Measurements from ENCODE around the gene RBM38. TPM values are rescaled to one million over a fixed set of nuclear protein-coding genes. Genes with fewer than 3 reads are reported as not detected.

Gene RBM38
- total and polyA plus RNA-seq, 2 of the 13 experiments (the other 11 are each of a cell fraction or from before 2014, with no cell fraction given), result 24.2 to 34.2 TPM

DNA sequence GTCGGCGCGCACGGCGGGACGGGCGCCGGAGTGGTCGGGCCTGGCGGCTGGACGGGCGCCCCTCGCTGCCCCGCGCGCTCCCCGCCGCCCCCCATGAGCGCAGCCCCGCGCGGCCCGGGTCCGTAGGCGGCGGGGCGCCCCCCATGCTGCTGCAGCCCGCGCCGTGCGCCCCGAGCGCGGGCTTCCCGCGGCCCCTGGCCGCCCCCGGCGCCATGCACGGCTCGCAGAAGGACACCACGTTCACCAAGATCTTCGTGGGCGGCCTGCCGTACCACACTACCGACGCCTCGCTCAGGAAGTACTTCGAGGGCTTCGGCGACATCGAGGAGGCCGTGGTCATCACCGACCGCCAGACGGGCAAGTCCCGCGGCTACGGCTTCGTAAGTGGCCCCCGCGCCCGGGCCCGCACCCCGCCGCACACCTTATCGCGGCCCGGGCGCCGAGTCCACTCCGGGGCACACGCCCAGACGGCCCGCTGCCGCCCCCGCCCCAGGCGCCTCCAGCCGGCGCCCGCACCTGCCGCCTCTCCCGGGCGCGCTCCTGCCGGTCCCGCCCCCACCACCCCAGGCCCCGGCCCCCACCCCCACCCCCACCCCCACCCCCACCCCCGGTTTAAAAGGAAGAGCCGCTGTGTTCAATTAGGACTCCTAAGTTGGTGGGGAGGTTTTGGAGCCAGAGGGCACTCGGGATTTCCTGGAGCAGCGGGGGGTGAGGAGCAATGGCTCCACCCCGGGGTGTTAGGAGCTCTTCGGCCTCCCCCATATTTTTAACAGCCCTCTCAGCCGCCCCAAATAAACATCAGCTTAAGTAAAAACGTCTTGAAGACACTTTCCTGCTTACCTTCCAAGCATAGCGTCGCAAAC is 474 bp downstream of the RBM38 start:
- no peaks in the 10 kb centered on the region for H3K9me3 ChIP-seq (ENCODE audit: low read length)
- peaks cover 12% of the 10 kb centered on the region for H3K79me2 ChIP-seq (ENCODE audit: insufficient read depth, low read length)
- POLR2A ChIA-PET, result interaction anchor here (0.7 to 1.6 kb wide), 8 partner anchors 12 to 195 kb away, joined by 3 to 9 read pairs (median 3); partner anchors contain the start of gene PCK1
- no peak for DNase-seq (ENCODE audit: low spot score)
- CTCF ChIA-PET (ENCODE audit: low intra/inter-chr PET ratio, low total read pairs), result no interaction called here
- peak overlapping the region; percentile 58 for H3K27ac ChIP-seq (ENCODE audit: extremely low read length, insufficient read depth, low read length)
- H3K4me2 ChIP-seq (ENCODE audit: low read depth, low read length), result peak overlapping the region; percentile 95
- H3K4me1 ChIP-seq (ENCODE audit: insufficient read depth, low read length), result peaks cover 37% of the 10 kb centered on the region
- ATAC-seq, result no peak
- WGBS (ENCODE audit: low lambda C conversion rate), result 13% methylated on average over 18 of the region's 98 CpGs
- no peak for FAIRE-seq
- peak overlapping the region; percentile 81 for H3K9ac ChIP-seq (ENCODE audit: insufficient read depth, low read depth, low read length)
- H4K20me1 ChIP-seq (ENCODE audit: insufficient read depth, low read length), result no peaks in the 10 kb centered on the region; the same call in 1 of the 2 replicates
- intact Hi-C loops (cut with micrococcal nuclease; ENCODE audit: unreplicated experiment) (loop anchor here (2.0 kb wide), 2 partner anchors 39 to 41 kb away; partner anchors contain the start of gene RAE1), in situ Hi-C loops (cut with HindIII; ENCODE audit: extremely low pct_ligation_motif_present, low pct_unique_long_range_greater_than_20kb) (loop anchor here (25.0 kb wide), 1 partner anchor 821 kb away; no protein-coding TSS in a partner anchor)
- H3K27me3 ChIP-seq (ENCODE audit: control insufficient read depth in 1 of 2, insufficient read depth in 2 of 2, low read length in 2 of 2), result no peaks in the 10 kb centered on the region
- H3K4me3 ChIP-seq (replicated peaks in 1 of 3; ENCODE audit: insufficient read depth in 1 of 3, low read depth in 2 of 3, low read length in 3 of 3), result peak overlapping the region; percentile 76 to 97 (median 96)
- H2AFZ ChIP-seq (ENCODE audit: low read length), result no peak overlapping the region
- BruUV-seq (replicated peaks), result no TSS peak
- H3K36me3 ChIP-seq (replicated peaks in 1 of 2; ENCODE audit: control insufficient read depth in 1 of 2, insufficient read depth in 2 of 2, low read length in 2 of 2), result peaks cover 1 to 30% of the 10 kb centered on the region in 2 experiments
- TF ChIP-seq FOXK1 (CRISPR knock-in tag; IDR thresholded peaks at IDR 0.05; ENCODE audit: borderline replicate concordance, low read depth) (no peak), ZNF768 (CRISPR knock-in tag; IDR thresholded peaks at IDR 0.05) (peak; percentile 23; the same call in 1 of the 2 replicates), GTF3A (CRISPR knock-in tag; conservative IDR thresholded peaks at IDR 0.05) (no peak), MXD1 (CRISPR knock-in tag; IDR thresholded peaks at IDR 0.05) (peak; percentile 46; the same call in 1 of the 2 replicates), ZNF766 (CRISPR knock-in tag; IDR thresholded peaks at IDR 0.05; ENCODE audit: borderline replicate concordance) (no peak), ASH2L (IDR thresholded peaks at IDR 0.05; ENCODE audit: insufficient read length, low read depth, low read length) (peak; percentile 27), ZSCAN20 (CRISPR knock-in tag; IDR thresholded peaks at IDR 0.05; ENCODE audit: borderline replicate concordance) (0 out of 2 replicates have a peak, but pooled peaks have one; percentile 77), UBTF (CRISPR knock-in tag; IDR thresholded peaks at IDR 0.05) (peak; percentile 47; the same call in 1 of the 2 replicates), ZFY (CRISPR knock-in tag; IDR thresholded peaks at IDR 0.05) (peak; percentile 26)
- TF ChIP-seq, protein P1, sequence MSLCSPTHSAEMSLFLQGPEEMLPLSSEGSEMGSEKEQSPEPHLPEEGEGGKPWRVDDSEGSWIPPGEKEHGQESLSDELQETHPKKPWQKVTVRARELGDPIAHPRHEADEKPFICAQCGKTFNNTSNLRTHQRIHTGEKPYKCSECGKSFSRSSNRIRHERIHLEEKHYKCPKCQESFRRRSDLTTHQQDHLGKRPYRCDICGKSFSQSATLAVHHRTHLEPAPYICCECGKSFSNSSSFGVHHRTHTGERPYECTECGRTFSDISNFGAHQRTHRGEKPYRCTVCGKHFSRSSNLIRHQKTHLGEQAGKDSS (CRISPR knock-in tag; IDR thresholded peaks at IDR 0.05; ENCODE audit: borderline replicate concordance, low read depth), result 0 out of 2 replicates have a peak, but pooled peaks have one; percentile 16
- TF ChIP-seq, protein P2, sequence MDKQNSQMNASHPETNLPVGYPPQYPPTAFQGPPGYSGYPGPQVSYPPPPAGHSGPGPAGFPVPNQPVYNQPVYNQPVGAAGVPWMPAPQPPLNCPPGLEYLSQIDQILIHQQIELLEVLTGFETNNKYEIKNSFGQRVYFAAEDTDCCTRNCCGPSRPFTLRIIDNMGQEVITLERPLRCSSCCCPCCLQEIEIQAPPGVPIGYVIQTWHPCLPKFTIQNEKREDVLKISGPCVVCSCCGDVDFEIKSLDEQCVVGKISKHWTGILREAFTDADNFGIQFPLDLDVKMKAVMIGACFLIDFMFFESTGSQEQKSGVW (CRISPR knock-in tag; IDR thresholded peaks at IDR 0.05; ENCODE audit: borderline replicate concordance), result no peak
- TF ChIP-seq, protein P3, sequence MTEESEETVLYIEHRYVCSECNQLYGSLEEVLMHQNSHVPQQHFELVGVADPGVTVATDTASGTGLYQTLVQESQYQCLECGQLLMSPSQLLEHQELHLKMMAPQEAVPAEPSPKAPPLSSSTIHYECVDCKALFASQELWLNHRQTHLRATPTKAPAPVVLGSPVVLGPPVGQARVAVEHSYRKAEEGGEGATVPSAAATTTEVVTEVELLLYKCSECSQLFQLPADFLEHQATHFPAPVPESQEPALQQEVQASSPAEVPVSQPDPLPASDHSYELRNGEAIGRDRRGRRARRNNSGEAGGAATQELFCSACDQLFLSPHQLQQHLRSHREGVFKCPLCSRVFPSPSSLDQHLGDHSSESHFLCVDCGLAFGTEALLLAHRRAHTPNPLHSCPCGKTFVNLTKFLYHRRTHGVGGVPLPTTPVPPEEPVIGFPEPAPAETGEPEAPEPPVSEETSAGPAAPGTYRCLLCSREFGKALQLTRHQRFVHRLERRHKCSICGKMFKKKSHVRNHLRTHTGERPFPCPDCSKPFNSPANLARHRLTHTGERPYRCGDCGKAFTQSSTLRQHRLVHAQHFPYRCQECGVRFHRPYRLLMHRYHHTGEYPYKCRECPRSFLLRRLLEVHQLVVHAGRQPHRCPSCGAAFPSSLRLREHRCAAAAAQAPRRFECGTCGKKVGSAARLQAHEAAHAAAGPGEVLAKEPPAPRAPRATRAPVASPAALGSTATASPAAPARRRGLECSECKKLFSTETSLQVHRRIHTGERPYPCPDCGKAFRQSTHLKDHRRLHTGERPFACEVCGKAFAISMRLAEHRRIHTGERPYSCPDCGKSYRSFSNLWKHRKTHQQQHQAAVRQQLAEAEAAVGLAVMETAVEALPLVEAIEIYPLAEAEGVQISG (CRISPR knock-in tag; IDR thresholded peaks at IDR 0.05), result peak; percentile 4; the same call in 1 of the 2 replicates
